Neural crest cell (in vitro differentiated cells): Measurements from ENCODE around the gene NMB. TPM values are rescaled to one million over a fixed set of nuclear protein-coding genes. Genes with fewer than 3 reads are reported as not detected.
A peak's percentile ranks its signal among the peaks of the same experiment; 100 is the strongest.
"Not testable (repeated sequence)": the region's sequence is repeated elsewhere in the genome, so short reads cannot be mapped to it uniquely, and the experiment has no call there.

Experiments
- DNase-seq: peaks from one replicate; pipeline ENCODE4 v3.0.0; 2021; ENCODE audit warnings: low read depth, mixed read lengths, low spot score
- H3K27ac Mint-ChIP-seq: one replicate; pipeline ENCODE4 v1.8.0; 2021; ENCODE audit warnings: mild to moderate bottlenecking, mixed read lengths; ENCODE audit not compliant: unreplicated experiment
- H3K27me3 Mint-ChIP-seq: 2 replicates; pipeline ENCODE4 v1.8.0; 2021; ENCODE audit warnings: low read depth, mild to moderate bottlenecking, mixed read lengths
- H3K36me3 Mint-ChIP-seq: 2 replicates; pipeline ENCODE4 v1.8.0; 2021; ENCODE audit warnings: low read depth, mild to moderate bottlenecking, mixed read lengths
- H3K4me1 Mint-ChIP-seq: 2 replicates; pipeline ENCODE4 v1.8.0; 2021; ENCODE audit warnings: mixed read lengths
- H3K4me3 Mint-ChIP-seq: one replicate; pipeline ENCODE4 v1.8.0; 2021; ENCODE audit warnings: mild to moderate bottlenecking, mixed read lengths
- H3K9me3 Mint-ChIP-seq: 2 replicates; pipeline ENCODE4 v1.8.0; 2021; ENCODE audit warnings: mixed read lengths
- CTCF ChIP-seq: fragments of 200-600 bp; sonication (generic); conservative IDR thresholded peaks from 2 replicates; pipeline ENCODE4 v1.5.0; 2021; ENCODE audit warnings: antibody characterized with exemption, mild to moderate bottlenecking
- total RNA-seq: library from RNA; stranded (reverse); gene quantifications from 2 replicates; pipeline ENCODE4 v1.2.1, GENCODE V29; 2021

The NMB gene
- total RNA-seq, 1 donor from 2014 or later: 4.0 TPM

- TF ChIP-seq CTCF: no peak
- H3K36me3 Mint-ChIP-seq: peaks cover 18% of the 10 kb centered on the region
- no peaks in the 10 kb centered on the region for H3K27me3 Mint-ChIP-seq
- peak overlapping the region; percentile 36 for H3K4me3 Mint-ChIP-seq
- H3K4me1 Mint-ChIP-seq: peaks cover 11% of the 10 kb centered on the region
- H3K9me3 Mint-ChIP-seq: no peaks in the 10 kb centered on the region
- H3K27ac Mint-ChIP-seq: no peak overlapping the region
- DNase-seq: no peak
Measured at GRCh38 chr15:84647726-84648125, 10.3 kb downstream of the NMB start.

GRCh38 chr15:84645997-84646396 lies 12.0 kb downstream of the NMB start:
- TF ChIP-seq CTCF: no peak
- Mint-ChIP-seq H3K4me1 (no peaks in the 10 kb centered on the region), H3K27me3 (no peaks in the 10 kb centered on the region), H3K4me3 (no peak overlapping the region), H3K36me3 (peaks cover 13% of the 10 kb centered on the region), H3K9me3 (no peaks in the 10 kb centered on the region), H3K27ac (no peak overlapping the region)
- no peak for DNase-seq

GRCh38 chr15:84645496-84645895 lies 12.5 kb downstream of the NMB start:
- Mint-ChIP-seq H3K27ac (no peak overlapping the region), H3K4me1 (no peaks in the 10 kb centered on the region), H3K36me3 (peaks cover 15% of the 10 kb centered on the region), H3K27me3 (no peaks in the 10 kb centered on the region), H3K4me3 (no peak overlapping the region), H3K9me3 (no peaks in the 10 kb centered on the region)
- no peak for DNase-seq
- no peak for TF ChIP-seq CTCF

- Mint-ChIP-seq H3K9me3 (no peaks in the 10 kb centered on the region), H3K4me3 (no peak overlapping the region), H3K27ac (no peak overlapping the region), H3K4me1 (no peaks in the 10 kb centered on the region), H3K27me3 (no peaks in the 10 kb centered on the region), H3K36me3 (peaks cover 15% of the 10 kb centered on the region)
- no peak for DNase-seq
- TF ChIP-seq CTCF: no peak
Measured at GRCh38 chr15:84643838-84644237, 14.2 kb downstream of the NMB start.

- H3K27ac Mint-ChIP-seq, H3K4me3 Mint-ChIP-seq, H3K27me3 Mint-ChIP-seq, H3K4me1 Mint-ChIP-seq, DNase-seq, H3K9me3 Mint-ChIP-seq: not testable (repeated sequence)
- H3K36me3 Mint-ChIP-seq: peaks cover 11% of the 10 kb centered on the region
Measured at GRCh38 chr15:84642640-84643039, 15.4 kb downstream of the NMB start.

GRCh38 chr15:84641871-84642270 lies 16.1 kb downstream of the NMB start:
- not testable (repeated sequence) for DNase-seq

GRCh38 chr15:84638103-84638502 lies 19.9 kb downstream of the NMB start:
- no peak for DNase-seq
- Mint-ChIP-seq H3K4me3 (peak overlapping the region; percentile 5), H3K36me3 (peaks cover 13% of the 10 kb centered on the region), H3K27ac (no peak overlapping the region), H3K4me1 (peaks cover 13% of the 10 kb centered on the region), H3K27me3 (peaks cover 9% of the 10 kb centered on the region), H3K9me3 (no peaks in the 10 kb centered on the region)
- TF ChIP-seq CTCF: no peak

More at GRCh38 chr15:84641871-84642270, 16.1 kb downstream of the NMB start:
- H3K27ac Mint-ChIP-seq, H3K4me1 Mint-ChIP-seq, H3K27me3 Mint-ChIP-seq, H3K4me3 Mint-ChIP-seq, H3K9me3 Mint-ChIP-seq: not testable (repeated sequence)
- H3K36me3 Mint-ChIP-seq: peaks cover 11% of the 10 kb centered on the region
